ENCODE results near the gene CRACDL.

CRACDL gene

GRCh38 chr2:98952966-98953365 lies 16.9 kb upstream of the CRACDL start:
- TF ChIP-seq TAF1 (IDR thresholded peaks at IDR 0.05; ENCODE audit: borderline replicate concordance, insufficient read depth, low read length) (no peak), POLR2AphosphoS5 (IDR thresholded peaks at IDR 0.05; ENCODE audit: low read depth, low read length) (no peak), FOXP2 (optimal IDR thresholded peaks at IDR 0.05; ENCODE audit: borderline replicate concordance, extremely low read depth, extremely low read length, insufficient read depth) (no peak), REST (IDR thresholded peaks at IDR 0.05; ENCODE audit: insufficient read depth in 1 of 2, low read depth in 2 of 2, low read length in 2 of 2) (no peak)

GRCh38 chr2:98948956-98949739 lies 13.1 kb upstream of the CRACDL start:
- TF ChIP-seq SIN3A (IDR thresholded peaks at IDR 0.05; ENCODE audit: borderline replicate concordance, insufficient read depth, low read length) (no peak), TAF1 (IDR thresholded peaks at IDR 0.05; ENCODE audit: borderline replicate concordance, insufficient read depth, low read length) (no peak), POLR2AphosphoS5 (IDR thresholded peaks at IDR 0.05; ENCODE audit: low read depth, low read length) (no peak), FOXP2 (optimal IDR thresholded peaks at IDR 0.05; ENCODE audit: borderline replicate concordance, extremely low read depth, extremely low read length, insufficient read depth) (no peak), REST (IDR thresholded peaks at IDR 0.05; ENCODE audit: insufficient read depth in 1 of 2, low read depth in 2 of 2, low read length in 2 of 2) (no peak)

- TF ChIP-seq TAF1 (IDR thresholded peaks at IDR 0.05; ENCODE audit: borderline replicate concordance, insufficient read depth, low read length) = no peak
- no peak for TF ChIP-seq FOXP2 (optimal IDR thresholded peaks at IDR 0.05; ENCODE audit: borderline replicate concordance, extremely low read depth, extremely low read length, insufficient read depth)
- no peak for TF ChIP-seq POLR2AphosphoS5 (IDR thresholded peaks at IDR 0.05; ENCODE audit: low read depth, low read length)
- no peak for TF ChIP-seq SIN3A (IDR thresholded peaks at IDR 0.05; ENCODE audit: borderline replicate concordance, insufficient read depth, low read length)
- no peak for TF ChIP-seq REST (IDR thresholded peaks at IDR 0.05; ENCODE audit: insufficient read depth in 1 of 2, low read depth in 2 of 2, low read length in 2 of 2)
Measured at GRCh38 chr2:98947554-98947953, 11.5 kb upstream of the CRACDL start.

GRCh38 chr2:98946855-98947254 lies 10.8 kb upstream of the CRACDL start:
- TF ChIP-seq POLR2AphosphoS5 (IDR thresholded peaks at IDR 0.05; ENCODE audit: low read depth, low read length) (no peak), REST (IDR thresholded peaks at IDR 0.05; ENCODE audit: insufficient read depth in 1 of 2, low read depth in 2 of 2, low read length in 2 of 2) (no peak), SIN3A (IDR thresholded peaks at IDR 0.05; ENCODE audit: borderline replicate concordance, insufficient read depth, low read length) (no peak), FOXP2 (optimal IDR thresholded peaks at IDR 0.05; ENCODE audit: borderline replicate concordance, extremely low read depth, extremely low read length, insufficient read depth) (no peak), TAF1 (IDR thresholded peaks at IDR 0.05; ENCODE audit: borderline replicate concordance, insufficient read depth, low read length) (no peak)
